Ectodermal cell (in vitro differentiated cells): Measurements from ENCODE around the gene BARX2.

Source experiments
- H3K27ac ChIP-seq: 2 replicates; pipeline ENCODE4 v1.7.0; 2013; ENCODE audit warnings: mild to moderate bottlenecking, low read depth, low read length; ENCODE audit not compliant: insufficient read depth, poor library complexity, severe bottlenecking
- H3K27me3 ChIP-seq: 2 replicates; pipeline ENCODE4 v1.7.0; 2013; ENCODE audit warnings: mild to moderate bottlenecking, low read length; ENCODE audit not compliant: insufficient read depth, control insufficient read depth, poor library complexity, severe bottlenecking
- H3K36me3 ChIP-seq: one replicate; pipeline ENCODE4 v1.7.0; 2013; ENCODE audit warnings: low read length; ENCODE audit not compliant: control insufficient read depth, insufficient read depth
- H3K4me1 ChIP-seq: one replicate; pipeline ENCODE4 v1.7.0; 2013; ENCODE audit warnings: low read length; ENCODE audit not compliant: control insufficient read depth, insufficient read depth
- H3K4me3 ChIP-seq: 2 replicates; pipeline ENCODE4 v1.7.0; 2013; ENCODE audit warnings: low read depth, low read length, control low read depth; ENCODE audit not compliant: insufficient read depth
- H3K9me3 ChIP-seq: 2 replicates; pipeline ENCODE4 v1.7.0; 2013; ENCODE audit warnings: mild to moderate bottlenecking, low read length, moderate library complexity; ENCODE audit not compliant: control insufficient read depth
- WGBS, 2 experiments: methylation state at CpG; one replicate each; pipeline ENCODE4 v1.1.7; 2013; ENCODE audit warnings: missing lambda C conversion rate in 2 of 2; 5-methylcytosine and 5-hydroxymethylcytosine counted together

Gene BARX2

DNA sequence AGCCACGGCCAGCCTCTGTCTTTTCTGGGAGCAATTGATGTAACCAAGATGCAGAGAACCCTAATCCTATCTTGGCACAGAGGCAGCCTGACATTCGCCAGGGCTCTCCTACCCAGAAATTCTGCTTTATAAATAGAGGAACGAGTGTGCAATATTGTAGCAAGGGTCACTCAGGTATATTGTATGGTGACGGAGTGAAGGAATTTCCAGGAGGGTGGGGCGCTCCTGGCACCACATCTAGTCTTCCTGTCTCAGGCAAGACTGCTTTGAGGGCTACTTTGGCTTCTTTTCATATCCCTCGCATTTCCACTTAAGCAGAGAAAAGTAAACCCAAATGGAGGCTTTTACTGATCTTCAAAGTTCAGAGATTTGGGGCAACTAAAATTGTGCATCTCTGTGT lies 114.4 kb downstream of the BARX2 start:
- Histone ChIP-seq H3K27ac (no peak overlapping the region), H3K4me1 (no peaks in the 10 kb centered on the region), H3K4me3 (no peak overlapping the region), H3K36me3 (no peaks in the 10 kb centered on the region), H3K9me3 (no peaks in the 10 kb centered on the region), H3K27me3 (no peaks in the 10 kb centered on the region)
- 91 to 96% methylated on average over 6 of the region's 6 CpGs for WGBS, 2 experiments

- Histone ChIP-seq H3K4me1 (no peaks in the 10 kb centered on the region), H3K4me3 (no peak overlapping the region), H3K36me3 (no peaks in the 10 kb centered on the region), H3K27me3 (no peaks in the 10 kb centered on the region), H3K27ac (no peak overlapping the region), H3K9me3 (no peaks in the 10 kb centered on the region)
- WGBS, 2 experiments: 76 to 80% methylated on average over 8 of the region's 8 CpGs
Observed at GRCh38 chr11:129493746-129494145, 118.1 kb downstream of the BARX2 start.
